HEK293 (cell line): ENCODE data around the gene PPP1R36.

Source experiments
- CTCF ChIA-PET: fragments of 350-600 bp; formaldehyde crosslinking; extraction: SDS; loops from one replicate; lab custom pipeline; 2021; ENCODE audit warnings: antibody characterized with exemption; lab: Yijun Ruan, JAX
- POLR2A ChIA-PET: fragments of 300-600 bp; formaldehyde crosslinking; extraction: SDS; loops from one replicate; lab custom pipeline; 2020; ENCODE audit warnings: antibody characterized with exemption, inconsistent platforms; lab: Yijun Ruan, JAX
- H3K27ac ChIP-seq: fragments of 200-500 bp; sonication (Bioruptor generic); 2 replicates; pipeline ENCODE4 v1.5.1; 2014; ENCODE audit warnings: low read depth, low read length, control low read depth, inconsistent platforms; ENCODE audit errors: extremely low read depth
- H3K36me3 ChIP-seq, 2 experiments: fragments of 200-500 bp in 1 of 2; sonication (Bioruptor generic) in 1 of 2; 1 replicate in 1 of 2; 2 replicates in 1 of 2; pipeline ENCODE4 v1.5.1; 2014 to 2017; ENCODE audit warnings: inconsistent platforms in 2 of 2, low read length in 2 of 2; ENCODE audit not compliant: control insufficient read depth in 2 of 2, insufficient read depth in 1 of 2
- H3K4me1 ChIP-seq: fragments of 200-500 bp; sonication (Bioruptor generic); 2 replicates; pipeline ENCODE4 v1.5.1; 2014; ENCODE audit warnings: mild to moderate bottlenecking, low read length, inconsistent platforms; ENCODE audit not compliant: control insufficient read depth, insufficient read depth
- H3K4me3 ChIP-seq: 2 replicates; pipeline ENCODE4 v1.5.1; 2011; ENCODE audit warnings: low read depth, mild to moderate bottlenecking, control low read depth, low read length, moderate library complexity
- H3K9me3 ChIP-seq: fragments of 200-500 bp; sonication (Bioruptor generic); 2 replicates; pipeline ENCODE4 v1.5.1; 2014; ENCODE audit warnings: low read depth, low read length, inconsistent platforms; ENCODE audit not compliant: control insufficient read depth, insufficient read depth
- ATF2 ChIP-seq: fragments of 450-650 bp; formaldehyde crosslinking; IDR thresholded peaks from 2 replicates; pipeline ENCODE4 v1.5.1; 2016; ENCODE audit warnings: missing biosample characterization, missing genetic modification characterization, low read depth
- GLIS1 ChIP-seq: fragments of 450-650 bp; formaldehyde crosslinking; IDR thresholded peaks from 2 replicates; pipeline ENCODE4 v1.5.1; 2016; ENCODE audit warnings: missing biosample characterization, missing genetic modification characterization
- KLF7 ChIP-seq: fragments of 450-650 bp; formaldehyde crosslinking; IDR thresholded peaks from 2 replicates; pipeline ENCODE4 v1.5.1; 2016; ENCODE audit warnings: missing biosample characterization, missing genetic modification characterization, borderline replicate concordance
- KLF8 ChIP-seq: fragments of 450-650 bp; formaldehyde crosslinking; IDR thresholded peaks from 2 replicates; pipeline ENCODE4 v1.5.1; 2016; ENCODE audit warnings: missing biosample characterization, missing genetic modification characterization
- REST ChIP-seq: fragments of 450-650 bp; formaldehyde crosslinking; IDR thresholded peaks from 2 replicates; pipeline ENCODE4 v1.5.1; 2016; ENCODE audit warnings: missing biosample characterization, missing genetic modification characterization
- SETDB1 ChIP-seq: IDR thresholded peaks from one replicate; pipeline ENCODE4 v1.6.1; 2017; ENCODE audit warnings: mild to moderate bottlenecking, low read length, moderate library complexity, mixed read lengths; ENCODE audit not compliant: insufficient read length
- ZBTB21 ChIP-seq: fragments of 450-650 bp; formaldehyde crosslinking; IDR thresholded peaks from 2 replicates; pipeline ENCODE4 v1.5.1; 2017; ENCODE audit warnings: missing biosample characterization, missing genetic modification characterization
- ZBTB6 ChIP-seq: fragments of 450-650 bp; formaldehyde crosslinking; IDR thresholded peaks from 2 replicates; pipeline ENCODE4 v1.5.1; 2017; ENCODE audit warnings: missing biosample characterization, missing genetic modification characterization
- ZNF133 ChIP-seq: fragments of 450-650 bp; formaldehyde crosslinking; IDR thresholded peaks from 2 replicates; pipeline ENCODE4 v1.5.1; 2016; ENCODE audit warnings: missing biosample characterization, missing genetic modification characterization
- ZNF223 ChIP-seq: fragments of 450-650 bp; formaldehyde crosslinking; IDR thresholded peaks from 2 replicates; pipeline ENCODE4 v1.5.1; 2016; ENCODE audit warnings: missing biosample characterization, missing genetic modification characterization
- ZNF239 ChIP-seq: fragments of 450-650 bp; formaldehyde crosslinking; IDR thresholded peaks from 2 replicates; pipeline ENCODE4 v1.5.1; 2016; ENCODE audit warnings: missing biosample characterization, missing genetic modification characterization
- ZNF473 ChIP-seq: fragments of 450-650 bp; formaldehyde crosslinking; IDR thresholded peaks from 2 replicates; pipeline ENCODE4 v1.5.1; 2017; ENCODE audit warnings: missing biosample characterization, missing genetic modification characterization
- ZNF510 ChIP-seq: fragments of 450-650 bp; formaldehyde crosslinking; IDR thresholded peaks from 2 replicates; pipeline ENCODE4 v1.5.1; 2018; ENCODE audit warnings: mild to moderate bottlenecking, missing genetic modification characterization, missing biosample characterization; ENCODE audit not compliant: insufficient replicate concordance
- ZNF514 ChIP-seq: fragments of 450-650 bp; formaldehyde crosslinking; IDR thresholded peaks from 2 replicates; pipeline ENCODE4 v1.5.1; 2016; ENCODE audit warnings: missing biosample characterization, missing genetic modification characterization
- ZNF561 ChIP-seq: fragments of 450-650 bp; IDR thresholded peaks from 2 replicates; pipeline ENCODE4 v1.5.1; 2018; ENCODE audit warnings: missing biosample characterization, missing genetic modification characterization, borderline replicate concordance
- ZNF701 ChIP-seq: fragments of 450-650 bp; formaldehyde crosslinking; IDR thresholded peaks from 2 replicates; pipeline ENCODE4 v1.5.1; 2016; ENCODE audit warnings: missing biosample characterization, missing genetic modification characterization
- ZNF776 ChIP-seq: fragments of 450-650 bp; formaldehyde crosslinking; IDR thresholded peaks from 2 replicates; pipeline ENCODE4 v1.5.0; 2017; ENCODE audit warnings: missing biosample characterization, missing genetic modification characterization, borderline replicate concordance
- TF ChIP-seq, protein P1 (sequence below): fragments of 450-650 bp; formaldehyde crosslinking; IDR thresholded peaks from 2 replicates; pipeline ENCODE4 v1.5.1; 2016; ENCODE audit warnings: missing biosample characterization, missing genetic modification characterization
- TF ChIP-seq, protein P2 (sequence below): sonication (generic); formaldehyde crosslinking; IDR thresholded peaks from 2 replicates; pipeline ENCODE4 v1.8.1; 2022; ENCODE audit warnings: mild to moderate bottlenecking, moderate library complexity, missing genetic modification reagents
- TF ChIP-seq, protein P3 (sequence below): fragments of 450-650 bp; formaldehyde crosslinking; IDR thresholded peaks from 2 replicates; pipeline ENCODE4 v1.5.1; 2017; ENCODE audit warnings: missing biosample characterization, mild to moderate bottlenecking, missing genetic modification characterization, moderate library complexity

The PPP1R36 gene

GRCh38 chr14:64638625-64639024, 88.9 kb downstream of the PPP1R36 start:
- no peak overlapping the region for H3K4me3 ChIP-seq
- H3K4me1 ChIP-seq, result no peaks in the 10 kb centered on the region
- H3K36me3 ChIP-seq, result no peaks in the 10 kb centered on the region
- TF ChIP-seq ZNF701, result no peak
- no peak for TF ChIP-seq ZNF561 (tag by site-specific recombination)
- TF ChIP-seq, protein P1, sequence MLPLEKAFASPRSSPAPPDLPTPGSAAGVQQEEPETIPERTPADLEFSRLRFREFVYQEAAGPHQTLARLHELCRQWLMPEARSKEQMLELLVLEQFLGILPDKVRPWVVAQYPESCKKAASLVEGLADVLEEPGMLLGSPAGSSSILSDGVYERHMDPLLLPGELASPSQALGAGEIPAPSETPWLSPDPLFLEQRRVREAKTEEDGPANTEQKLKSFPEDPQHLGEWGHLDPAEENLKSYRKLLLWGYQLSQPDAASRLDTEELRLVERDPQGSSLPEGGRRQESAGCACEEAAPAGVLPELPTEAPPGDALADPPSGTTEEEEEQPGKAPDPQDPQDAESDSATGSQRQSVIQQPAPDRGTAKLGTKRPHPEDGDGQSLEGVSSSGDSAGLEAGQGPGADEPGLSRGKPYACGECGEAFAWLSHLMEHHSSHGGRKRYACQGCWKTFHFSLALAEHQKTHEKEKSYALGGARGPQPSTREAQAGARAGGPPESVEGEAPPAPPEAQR (tag by site-specific recombination), result no peak
- no peak for TF ChIP-seq ZNF223 (tag by site-specific recombination)
- TF ChIP-seq ZNF510 (tag by site-specific recombination), result no peak
- TF ChIP-seq KLF7 (tag by site-specific recombination), result no peak
- TF ChIP-seq GLIS1, result no peak
- TF ChIP-seq KLF8, result no peak
- no peak for TF ChIP-seq ZNF514
- TF ChIP-seq, protein P2, sequence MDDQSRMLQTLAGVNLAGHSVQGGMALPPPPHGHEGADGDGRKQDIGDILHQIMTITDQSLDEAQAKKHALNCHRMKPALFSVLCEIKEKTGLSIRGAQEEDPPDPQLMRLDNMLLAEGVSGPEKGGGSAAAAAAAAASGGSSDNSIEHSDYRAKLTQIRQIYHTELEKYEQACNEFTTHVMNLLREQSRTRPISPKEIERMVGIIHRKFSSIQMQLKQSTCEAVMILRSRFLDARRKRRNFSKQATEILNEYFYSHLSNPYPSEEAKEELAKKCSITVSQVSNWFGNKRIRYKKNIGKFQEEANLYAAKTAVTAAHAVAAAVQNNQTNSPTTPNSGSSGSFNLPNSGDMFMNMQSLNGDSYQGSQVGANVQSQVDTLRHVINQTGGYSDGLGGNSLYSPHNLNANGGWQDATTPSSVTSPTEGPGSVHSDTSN, result no peak
- no peak for TF ChIP-seq REST
- TF ChIP-seq, protein P3, sequence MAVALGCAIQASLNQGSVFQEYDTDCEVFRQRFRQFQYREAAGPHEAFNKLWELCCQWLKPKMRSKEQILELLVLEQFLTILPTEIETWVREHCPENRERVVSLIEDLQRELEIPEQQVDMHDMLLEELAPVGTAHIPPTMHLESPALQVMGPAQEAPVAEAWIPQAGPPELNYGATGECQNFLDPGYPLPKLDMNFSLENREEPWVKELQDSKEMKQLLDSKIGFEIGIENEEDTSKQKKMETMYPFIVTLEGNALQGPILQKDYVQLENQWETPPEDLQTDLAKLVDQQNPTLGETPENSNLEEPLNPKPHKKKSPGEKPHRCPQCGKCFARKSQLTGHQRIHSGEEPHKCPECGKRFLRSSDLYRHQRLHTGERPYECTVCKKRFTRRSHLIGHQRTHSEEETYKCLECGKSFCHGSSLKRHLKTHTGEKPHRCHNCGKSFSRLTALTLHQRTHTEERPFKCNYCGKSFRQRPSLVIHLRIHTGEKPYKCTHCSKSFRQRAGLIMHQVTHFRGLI (tag by site-specific recombination), result no peak
- no peak for TF ChIP-seq ZNF473
- no peak for TF ChIP-seq ZNF133 (tag by site-specific recombination)
- no peak for TF ChIP-seq ZNF776 (tag by site-specific recombination)
- TF ChIP-seq ZNF239 (tag by site-specific recombination), result no peak
- no peak for TF ChIP-seq ZBTB21
- no peak for TF ChIP-seq SETDB1
- TF ChIP-seq ATF2 (tag by site-specific recombination), result no peak
- TF ChIP-seq ZBTB6 (tag by site-specific recombination), result no peak
- ChIA-PET POLR2A (interaction anchor here (0.8 to 3.0 kb wide), 3 partner anchors 97 to 134 kb away, joined by 4 to 40 read pairs (median 11); partner anchors contain the start of genes HSPA2 and ZBTB1), CTCF (interaction anchor here (1.9 to 2.7 kb wide), 2 partner anchors 101 to 253 kb away, joined by 11 to 14 read pairs; no protein-coding TSS in a partner anchor)
- H3K27ac ChIP-seq, result no peak overlapping the region
- H3K9me3 ChIP-seq, result no peaks in the 10 kb centered on the region
